Measurements from ENCODE around the gene NDST3.
"Not testable (repeated sequence)": the region's sequence is repeated elsewhere in the genome, so short reads cannot be mapped to it uniquely, and the experiment has no call there.

The NDST3 gene

GRCh38 chr4:118177126-118177525, 142.8 kb downstream of the NDST3 start:
- DNase-seq (ENCODE audit: low spot score): no peak

DNA sequence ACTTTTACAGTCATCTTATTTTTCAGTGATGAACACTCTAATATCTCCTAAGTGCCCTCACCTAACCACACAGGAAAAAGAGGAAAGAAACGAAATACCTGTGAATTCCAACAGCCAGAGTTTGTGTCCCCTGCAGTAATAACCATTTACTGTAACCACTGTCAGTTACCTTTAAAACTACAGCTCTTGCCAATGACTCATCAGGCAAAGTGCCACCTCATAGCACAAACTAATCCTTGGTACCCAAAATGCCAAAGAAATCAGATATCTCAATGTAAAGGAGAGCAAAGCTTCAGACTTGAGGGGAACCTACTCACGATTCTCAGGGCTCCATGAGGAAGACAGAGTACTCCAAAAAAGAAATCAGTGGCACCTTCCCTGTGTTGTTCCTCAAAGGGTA, 146.5 kb downstream of the NDST3 start:
- no peak for DNase-seq (ENCODE audit: low spot score)

DNA sequence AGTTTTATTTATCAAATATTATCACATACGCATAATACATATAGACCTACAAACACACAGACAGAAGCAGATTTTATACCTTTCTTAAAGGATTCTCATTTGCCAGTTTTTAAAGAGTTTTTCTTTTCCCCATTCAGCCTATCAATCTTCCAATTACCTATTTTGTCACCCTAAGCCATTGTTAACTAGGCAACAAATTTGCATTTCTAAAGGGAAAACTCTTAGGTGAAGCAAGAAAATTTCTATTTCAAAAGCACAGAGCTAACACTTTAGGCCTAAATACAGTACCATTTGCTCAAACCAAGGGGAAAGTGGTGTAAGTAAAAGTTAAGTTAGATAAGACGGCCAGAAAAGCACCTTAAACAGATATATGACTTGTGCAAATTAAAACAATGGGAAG, 156.6 kb downstream of the NDST3 start:
- no peak for DNase-seq (ENCODE audit: low spot score)

DNA sequence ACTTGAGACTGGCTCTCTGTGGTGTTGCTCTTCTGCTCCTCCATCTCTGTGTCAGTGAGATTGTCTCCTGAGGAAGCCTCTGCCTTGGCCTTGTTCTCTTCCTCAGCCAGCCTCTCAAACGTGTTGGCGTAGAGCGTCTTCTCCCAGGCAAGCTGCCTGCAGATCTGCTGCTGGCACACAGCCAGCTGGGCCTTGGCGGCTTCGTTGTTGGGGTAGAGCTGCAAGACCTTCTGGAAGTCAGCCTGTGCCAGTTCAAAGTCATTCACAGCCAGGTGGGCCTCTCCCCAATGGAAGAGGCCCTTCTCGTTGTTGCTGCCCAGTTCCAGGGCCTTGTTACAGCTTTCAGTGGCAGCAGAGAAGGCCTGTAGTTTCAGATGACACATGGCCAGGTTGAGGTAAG, 159.1 kb downstream of the NDST3 start:
- DNase-seq (ENCODE audit: low spot score): no peak

DNA sequence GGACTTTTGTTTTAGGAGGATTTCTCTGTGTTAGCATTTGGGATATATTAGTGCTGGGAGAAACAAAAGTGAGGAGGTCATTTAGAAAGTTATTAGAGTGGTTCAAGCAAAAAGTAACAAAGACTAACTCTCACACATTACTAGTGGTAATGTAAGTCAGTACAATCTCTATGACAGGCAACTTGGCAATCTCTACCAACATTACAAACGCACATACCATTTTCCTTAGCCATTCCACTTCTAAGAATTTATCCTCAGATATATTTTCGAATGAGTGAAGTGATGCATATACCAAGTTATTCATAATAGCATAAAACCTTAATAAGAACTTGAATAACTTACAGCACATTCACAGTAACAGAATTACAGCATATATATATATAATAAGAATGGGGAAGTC, 172.3 kb downstream of the NDST3 start:
- no peak for DNase-seq (ENCODE audit: low spot score)

DNA sequence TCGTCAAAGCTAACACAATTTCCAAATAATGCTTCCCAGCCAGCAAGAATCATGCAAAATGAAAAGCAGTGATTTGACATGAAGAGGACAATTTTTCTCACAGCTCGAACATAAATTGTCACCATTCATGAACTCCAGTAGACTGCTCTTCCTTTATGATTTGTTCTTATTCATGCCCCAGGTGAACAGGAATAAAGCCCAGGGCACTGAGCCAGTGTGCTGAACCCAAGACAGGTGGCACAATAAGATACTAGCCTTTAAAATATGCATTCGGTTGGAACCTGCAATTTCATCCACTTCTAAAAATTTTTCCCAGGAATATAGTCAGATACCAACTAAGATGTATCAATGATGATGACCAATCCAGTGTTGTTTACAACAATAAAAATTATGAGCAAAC, 178.8 kb downstream of the NDST3 start:
- DNase-seq (ENCODE audit: low spot score): no peak

DNA sequence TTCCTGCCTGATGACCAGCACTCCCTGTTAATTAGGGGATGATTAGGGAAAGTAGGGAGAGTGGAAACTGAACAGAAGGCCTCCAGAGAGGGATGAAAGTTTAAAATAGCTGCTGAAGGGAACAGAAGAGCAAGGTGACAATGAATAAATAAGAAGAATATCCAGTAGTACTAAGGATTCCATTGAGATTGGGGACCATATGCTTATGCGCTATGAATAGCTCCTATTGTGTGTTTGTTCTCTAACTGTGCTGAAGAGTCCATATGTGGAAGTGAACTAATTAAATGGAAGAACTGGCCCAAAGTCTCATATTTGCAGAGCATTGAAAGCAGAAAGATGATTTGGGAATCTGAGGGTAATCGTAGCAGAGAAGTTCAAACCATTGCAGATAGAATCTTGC, 181.5 kb downstream of the NDST3 start:
- peak; percentile 10 for DNase-seq (ENCODE audit: low spot score)

DNA sequence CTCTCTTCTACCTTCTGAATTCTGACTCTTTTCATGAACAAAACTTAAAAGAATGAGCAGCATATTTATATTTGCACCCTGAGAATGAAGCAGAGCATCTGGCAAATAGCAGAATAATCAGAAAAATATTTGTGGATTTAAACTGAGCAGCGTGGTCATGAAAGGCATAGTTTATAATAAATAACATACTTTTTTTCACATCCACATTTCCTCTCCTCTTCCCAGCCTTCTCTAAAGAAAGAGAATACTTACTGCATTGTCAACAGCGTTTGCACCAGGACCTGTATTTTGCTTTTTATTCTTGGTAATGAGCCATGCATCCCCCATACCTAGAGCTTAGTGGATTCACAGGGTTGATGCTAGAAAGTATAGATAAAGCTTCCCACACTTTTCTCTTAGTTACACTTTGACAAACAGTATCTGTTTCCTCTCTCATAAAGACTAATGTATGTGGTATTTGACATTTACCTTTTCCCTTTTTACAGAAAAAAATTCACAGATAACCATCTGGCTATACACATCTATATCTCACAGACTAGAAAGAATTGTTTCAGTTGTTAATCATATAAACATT, 187.0 kb downstream of the NDST3 start:
- DNase-seq (ENCODE audit: low spot score): no peak

DNA sequence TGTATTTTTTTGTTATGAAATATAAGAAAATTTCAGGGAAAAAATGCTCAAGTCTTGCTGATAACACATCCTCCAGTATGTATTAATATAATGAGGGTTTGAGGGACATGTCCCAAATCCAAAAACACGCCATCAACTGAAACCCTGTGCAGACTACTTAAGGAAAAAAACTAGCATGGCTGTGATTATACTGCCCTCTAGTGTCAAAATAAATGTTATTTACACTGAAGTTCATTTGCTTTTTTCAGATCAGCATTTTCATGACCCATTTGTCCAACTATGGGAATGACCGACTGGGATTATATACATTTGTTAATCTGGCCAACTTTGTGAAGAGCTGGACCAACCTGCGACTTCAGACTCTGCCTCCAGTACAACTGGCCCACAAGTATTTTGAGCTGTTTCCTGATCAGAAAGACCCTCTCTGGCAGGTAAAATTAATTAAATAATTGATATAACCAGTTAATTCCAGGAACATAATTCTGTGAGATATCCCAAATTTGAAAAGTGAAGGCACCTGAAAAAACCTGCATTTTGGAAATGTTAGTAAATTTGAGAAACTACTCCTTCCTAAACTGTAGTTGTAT, 190.1 kb downstream of the NDST3 start:
- DNase-seq (ENCODE audit: low spot score): peak; percentile 69

DNA sequence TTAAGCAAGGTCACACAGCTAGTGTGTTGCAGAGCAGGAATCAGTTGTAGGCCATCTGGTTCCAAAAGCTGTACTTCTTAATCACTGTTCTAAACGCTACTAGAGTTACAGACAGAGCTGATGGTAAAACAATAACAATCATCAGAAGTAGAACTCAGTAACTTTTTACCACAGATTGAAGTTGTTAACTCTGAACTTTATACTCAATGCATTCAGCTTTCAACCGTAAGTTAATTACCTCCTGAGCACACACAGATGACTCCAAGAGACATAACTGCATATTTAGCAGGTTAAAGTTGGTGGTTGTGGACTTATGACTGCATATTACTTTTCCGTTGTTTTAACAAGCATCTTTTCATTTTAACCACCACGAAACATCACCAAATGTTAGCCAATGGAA, 191.2 kb downstream of the NDST3 start:
- DNase-seq (ENCODE audit: low spot score): no peak

GRCh38 chr4:118226311-118227010, 192.2 kb downstream of the NDST3 start:
- no peak for DNase-seq (ENCODE audit: low spot score)

GRCh38 chr4:118235566-118236120, 201.4 kb downstream of the NDST3 start:
- DNase-seq (ENCODE audit: low spot score): no peak

GRCh38 chr4:118237531-118237930, 203.2 kb downstream of the NDST3 start:
- no peak for DNase-seq (ENCODE audit: low spot score)

GRCh38 chr4:118249890-118250289, 215.6 kb downstream of the NDST3 start:
- DNase-seq (ENCODE audit: low spot score): no peak

DNA sequence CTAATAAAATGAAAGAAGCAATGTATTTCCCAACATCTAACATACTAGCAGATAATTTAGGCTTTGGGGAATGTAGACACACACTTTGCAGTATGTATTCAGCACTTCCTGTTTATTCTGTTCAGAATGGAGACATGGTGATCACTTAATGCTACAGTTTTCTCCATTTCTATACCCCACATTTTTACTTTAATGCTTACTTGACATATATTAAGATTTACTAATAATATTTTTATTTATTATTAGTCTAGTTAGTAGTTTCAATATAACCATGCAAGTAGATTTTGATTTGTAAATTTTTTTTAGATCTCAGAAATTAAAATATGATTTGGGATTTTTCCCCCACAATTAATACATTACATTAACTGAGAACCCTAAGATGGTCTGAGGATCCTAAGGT, 220.1 kb downstream of the NDST3 start:
- no peak for DNase-seq (ENCODE audit: low spot score)

- no peak for DNase-seq (ENCODE audit: low spot score)
These were observed 224.8 kb downstream of the NDST3 start for GRCh38 chr4:118259111-118259510.

DNA sequence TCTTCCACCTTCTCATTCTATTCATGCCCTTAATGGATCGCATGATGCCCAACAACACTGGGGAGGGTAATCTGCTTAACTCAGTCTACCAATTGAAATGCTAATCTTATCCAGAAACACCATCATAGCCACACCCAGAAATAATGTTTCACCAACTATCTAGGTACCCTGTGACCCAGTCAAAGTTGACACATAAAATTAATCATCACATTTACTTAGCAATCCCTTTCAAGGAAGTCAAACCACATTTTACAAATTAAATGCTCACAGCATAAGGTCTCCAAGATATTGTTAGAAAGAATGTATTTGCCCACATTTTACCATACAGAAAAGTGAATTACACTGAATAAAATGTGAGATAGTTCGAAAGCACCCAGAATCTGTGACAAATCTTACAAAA, 226.0 kb downstream of the NDST3 start:
- DNase-seq (ENCODE audit: low spot score): no peak

DNA sequence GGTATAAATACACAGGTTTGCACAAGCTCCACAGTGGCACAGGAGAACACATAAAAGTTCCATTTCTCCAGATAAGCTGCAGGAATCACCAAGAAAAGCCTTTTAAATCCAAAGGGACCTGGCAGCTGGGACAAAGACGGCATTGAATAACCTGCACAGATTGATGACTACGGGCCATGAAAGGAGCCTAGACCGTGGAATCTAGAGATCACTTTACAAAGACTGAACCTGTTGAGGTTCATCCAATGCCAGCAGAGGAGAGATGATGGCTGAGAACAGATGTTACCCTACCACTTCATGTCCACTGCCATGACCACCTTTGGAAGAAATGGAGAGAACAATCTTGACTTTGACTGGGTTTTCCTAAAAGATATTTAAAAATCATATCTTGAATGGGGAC, 229.8 kb downstream of the NDST3 start:
- no peak for DNase-seq (ENCODE audit: low spot score)

- DNase-seq (ENCODE audit: low spot score): no peak
These were observed 231.2 kb downstream of the NDST3 start for GRCh38 chr4:118265312-118266144.

DNA sequence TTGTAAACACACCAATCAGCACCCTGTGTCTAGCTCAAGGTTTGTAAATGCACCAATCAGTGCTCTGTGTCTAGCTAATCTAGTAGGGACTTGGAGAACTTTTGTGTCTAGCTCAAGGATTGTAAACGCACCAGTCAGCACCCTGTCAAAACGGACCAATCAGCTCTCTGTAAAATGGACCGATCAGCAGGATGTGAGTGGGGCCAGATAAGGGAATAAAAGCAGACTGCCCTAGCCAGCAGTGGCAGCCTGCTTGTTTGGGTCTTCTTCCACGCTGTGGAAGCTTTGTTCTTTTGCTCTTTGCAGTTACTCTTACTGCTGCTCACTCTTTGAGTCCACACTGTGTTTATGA, 231.8 kb downstream of the NDST3 start:
- not testable (repeated sequence) for DNase-seq (ENCODE audit: low spot score)

DNA sequence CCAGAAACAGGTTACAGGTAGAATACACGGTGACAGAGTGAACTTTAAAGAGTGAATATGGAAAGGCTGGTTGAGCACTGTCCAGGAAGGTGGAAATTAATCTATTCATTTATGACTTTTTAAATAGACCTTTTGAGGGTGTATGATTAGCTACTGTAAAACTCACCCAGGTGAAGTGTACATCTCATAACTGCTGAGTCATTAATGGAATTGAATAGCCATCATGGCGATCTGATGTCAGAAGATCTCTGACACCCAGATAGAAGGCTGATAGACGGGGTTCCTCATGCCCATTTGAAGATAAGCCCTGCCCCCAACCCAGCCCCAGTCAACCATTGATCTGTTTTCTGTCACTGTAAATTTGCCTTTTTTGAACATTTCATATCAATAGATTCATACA, 234.5 kb downstream of the NDST3 start:
- DNase-seq (ENCODE audit: low spot score): no peak

DNA sequence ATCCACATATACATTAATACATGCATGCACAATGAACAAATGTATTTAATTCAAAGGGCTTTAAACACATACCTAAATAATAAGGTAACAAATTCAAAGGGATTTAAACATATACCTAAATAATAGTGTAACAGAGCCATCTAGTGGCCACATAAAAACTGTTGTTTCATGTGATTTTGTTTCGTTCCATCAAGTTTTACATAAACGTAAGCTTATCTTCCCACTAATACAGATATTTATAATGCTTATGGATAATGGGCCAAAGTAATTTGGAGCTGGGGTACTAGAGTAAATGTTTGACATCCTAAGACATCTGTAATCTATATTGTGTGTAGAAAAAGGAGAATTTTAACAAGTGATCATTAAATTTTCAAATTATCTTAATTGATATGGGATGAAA, 236.2 kb downstream of the NDST3 start:
- peak; percentile 62 for DNase-seq (ENCODE audit: low spot score)

- DNase-seq (ENCODE audit: low spot score): no peak
These were observed 237.5 kb downstream of the NDST3 start for GRCh38 chr4:118271788-118272187.
